ENCODE measurements around the gene SSC4D.

The SSC4D gene

GRCh38 chr7:76380623-76380966 is 28.9 kb downstream of the SSC4D start:
- TF ChIP-seq CTCF (IDR thresholded peaks at IDR 0.05; ENCODE audit: low read depth, low read length): no peak
- no peak for DNase-seq (ENCODE audit: extremely low read depth, low read depth)

GRCh38 chr7:76377186-76377918 is 32.1 kb downstream of the SSC4D start:
- no peak for TF ChIP-seq CTCF (IDR thresholded peaks at IDR 0.05; ENCODE audit: low read depth, low read length)
- DNase-seq (ENCODE audit: extremely low read depth, low read depth): no peak

- DNase-seq (ENCODE audit: extremely low read depth, low read depth): no peak
- no peak for TF ChIP-seq CTCF (IDR thresholded peaks at IDR 0.05; ENCODE audit: low read depth, low read length)
These were observed 34.2 kb downstream of the SSC4D start for GRCh38 chr7:76375251-76375650.

GRCh38 chr7:76372984-76373833 is 36.3 kb downstream of the SSC4D start:
- no peak for DNase-seq (ENCODE audit: extremely low read depth, low read depth)
- TF ChIP-seq CTCF (IDR thresholded peaks at IDR 0.05; ENCODE audit: low read depth, low read length): no peak

- no peak for TF ChIP-seq CTCF (IDR thresholded peaks at IDR 0.05; ENCODE audit: low read depth, low read length)
- DNase-seq (ENCODE audit: extremely low read depth, low read depth): no peak
These were observed 38.1 kb downstream of the SSC4D start for GRCh38 chr7:76371396-76371795.

- DNase-seq (ENCODE audit: extremely low read depth, low read depth): no peak
- no peak for TF ChIP-seq CTCF (IDR thresholded peaks at IDR 0.05; ENCODE audit: low read depth, low read length)
These were observed 40.5 kb downstream of the SSC4D start for GRCh38 chr7:76369018-76369417.

GRCh38 chr7:76368190-76368589 is 41.3 kb downstream of the SSC4D start:
- no peak for TF ChIP-seq CTCF (IDR thresholded peaks at IDR 0.05; ENCODE audit: low read depth, low read length)
- no peak for DNase-seq (ENCODE audit: extremely low read depth, low read depth)
